ENCODE results near the gene SNX17. TPM values are rescaled to one million over a fixed set of nuclear protein-coding genes. Genes with fewer than 3 reads are reported as not detected.
A peak's percentile ranks its signal among the peaks of the same experiment; 100 is the strongest.

Gene SNX17
- total RNA-seq, 1 donor from 2014 or later: 81.2 TPM

DNA sequence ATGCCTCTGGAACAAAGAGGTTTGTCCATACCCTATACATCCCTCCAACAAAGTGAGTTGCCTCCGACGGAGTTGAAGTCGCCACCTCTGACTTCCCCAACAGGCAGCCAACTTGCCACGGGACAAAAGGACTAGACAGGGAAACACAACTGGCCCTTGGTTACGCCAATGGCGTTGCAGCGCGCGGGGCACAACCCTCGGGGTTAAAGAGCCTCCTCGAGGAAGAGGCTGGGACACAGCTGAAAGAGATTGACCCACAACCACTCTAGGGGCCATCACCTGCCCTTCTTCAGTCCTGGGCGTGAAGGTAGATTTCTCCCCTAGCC lies 14.4 kb upstream of the SNX17 start:
- H3K4me3 Mint-ChIP-seq (ENCODE audit: low read depth): peak overlapping the region; percentile 96
- H3K36me3 Mint-ChIP-seq (ENCODE audit: insufficient read depth): peaks cover 8% of the 10 kb centered on the region
- TF ChIP-seq, protein P1, sequence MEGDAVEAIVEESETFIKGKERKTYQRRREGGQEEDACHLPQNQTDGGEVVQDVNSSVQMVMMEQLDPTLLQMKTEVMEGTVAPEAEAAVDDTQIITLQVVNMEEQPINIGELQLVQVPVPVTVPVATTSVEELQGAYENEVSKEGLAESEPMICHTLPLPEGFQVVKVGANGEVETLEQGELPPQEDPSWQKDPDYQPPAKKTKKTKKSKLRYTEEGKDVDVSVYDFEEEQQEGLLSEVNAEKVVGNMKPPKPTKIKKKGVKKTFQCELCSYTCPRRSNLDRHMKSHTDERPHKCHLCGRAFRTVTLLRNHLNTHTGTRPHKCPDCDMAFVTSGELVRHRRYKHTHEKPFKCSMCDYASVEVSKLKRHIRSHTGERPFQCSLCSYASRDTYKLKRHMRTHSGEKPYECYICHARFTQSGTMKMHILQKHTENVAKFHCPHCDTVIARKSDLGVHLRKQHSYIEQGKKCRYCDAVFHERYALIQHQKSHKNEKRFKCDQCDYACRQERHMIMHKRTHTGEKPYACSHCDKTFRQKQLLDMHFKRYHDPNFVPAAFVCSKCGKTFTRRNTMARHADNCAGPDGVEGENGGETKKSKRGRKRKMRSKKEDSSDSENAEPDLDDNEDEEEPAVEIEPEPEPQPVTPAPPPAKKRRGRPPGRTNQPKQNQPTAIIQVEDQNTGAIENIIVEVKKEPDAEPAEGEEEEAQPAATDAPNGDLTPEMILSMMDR (IDR thresholded peaks at IDR 0.05; ENCODE audit: unreplicated experiment): no peak
- no peaks in the 10 kb centered on the region for H3K9me3 Mint-ChIP-seq (ENCODE audit: low read depth)
- no peak for DNase-seq (ENCODE audit: low spot score, unreplicated experiment)
- H3K27me3 Mint-ChIP-seq: no peaks in the 10 kb centered on the region
- H3K27ac Mint-ChIP-seq: peak overlapping the region; percentile 99
- H3K4me1 Mint-ChIP-seq (ENCODE audit: low read depth): peaks cover 18% of the 10 kb centered on the region

DNA sequence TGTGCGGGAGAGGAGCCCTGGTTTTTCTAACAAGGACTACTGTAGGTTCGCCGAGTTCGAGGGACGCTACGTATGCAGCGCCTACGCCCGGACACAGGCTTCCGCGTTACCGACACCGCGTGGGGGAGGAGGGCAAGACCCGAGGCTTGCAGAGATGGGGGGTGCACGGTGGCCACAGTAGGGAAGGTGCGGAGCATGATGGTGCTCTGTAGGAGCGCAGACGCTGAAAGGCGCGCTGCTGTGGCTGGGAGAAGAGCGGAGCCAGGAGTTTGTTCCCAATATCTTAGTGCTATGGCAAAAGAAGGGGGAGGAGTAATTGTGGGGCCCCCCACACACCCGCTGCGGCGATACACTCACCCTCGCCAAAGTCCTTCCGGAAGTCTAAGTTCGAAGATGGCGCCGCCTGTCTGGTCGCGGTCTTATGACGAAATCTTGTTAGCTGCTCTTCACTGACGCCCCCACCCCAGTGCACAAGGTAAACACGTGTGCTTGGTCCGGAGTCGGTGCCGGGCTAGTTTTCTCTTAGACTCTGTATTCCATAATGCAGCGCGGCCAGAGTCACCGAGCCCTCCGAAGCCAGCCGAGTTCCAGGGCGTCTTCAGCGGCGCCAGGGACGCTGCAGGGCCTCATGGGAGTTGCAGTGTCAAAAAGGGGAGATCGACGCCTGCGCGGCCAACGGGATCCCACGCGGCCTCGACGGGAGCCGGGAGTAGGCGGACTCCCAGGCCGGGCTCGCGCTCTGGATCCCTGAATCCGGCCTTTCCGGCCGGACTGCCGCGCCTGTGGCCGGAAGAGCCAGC lies 13.8 kb upstream of the SNX17 start, which contains the start of gene GTF3C2:
Gene GTF3C2 (minus strand): TSS at position 383 of the 800 bp plus-strand sequence. CDS start 13,210 bp downstream, outside the sequence.
- H3K4me1 Mint-ChIP-seq (ENCODE audit: low read depth): peaks cover 18% of the 10 kb centered on the region
- H3K27ac Mint-ChIP-seq: peak within 1 kb of the TSS; percentile 99
- no peaks in the 10 kb centered on the region for H3K9me3 Mint-ChIP-seq (ENCODE audit: low read depth)
- peak; percentile 89 for DNase-seq (ENCODE audit: low spot score, unreplicated experiment)
- peaks cover 8% of the 10 kb centered on the region for H3K36me3 Mint-ChIP-seq (ENCODE audit: insufficient read depth)
- no peaks in the 10 kb centered on the region for H3K27me3 Mint-ChIP-seq
- peak within 1 kb of the TSS; percentile 96 for H3K4me3 Mint-ChIP-seq (ENCODE audit: low read depth)
- TF ChIP-seq, protein P1 (IDR thresholded peaks at IDR 0.05; ENCODE audit: unreplicated experiment): no peak

DNA sequence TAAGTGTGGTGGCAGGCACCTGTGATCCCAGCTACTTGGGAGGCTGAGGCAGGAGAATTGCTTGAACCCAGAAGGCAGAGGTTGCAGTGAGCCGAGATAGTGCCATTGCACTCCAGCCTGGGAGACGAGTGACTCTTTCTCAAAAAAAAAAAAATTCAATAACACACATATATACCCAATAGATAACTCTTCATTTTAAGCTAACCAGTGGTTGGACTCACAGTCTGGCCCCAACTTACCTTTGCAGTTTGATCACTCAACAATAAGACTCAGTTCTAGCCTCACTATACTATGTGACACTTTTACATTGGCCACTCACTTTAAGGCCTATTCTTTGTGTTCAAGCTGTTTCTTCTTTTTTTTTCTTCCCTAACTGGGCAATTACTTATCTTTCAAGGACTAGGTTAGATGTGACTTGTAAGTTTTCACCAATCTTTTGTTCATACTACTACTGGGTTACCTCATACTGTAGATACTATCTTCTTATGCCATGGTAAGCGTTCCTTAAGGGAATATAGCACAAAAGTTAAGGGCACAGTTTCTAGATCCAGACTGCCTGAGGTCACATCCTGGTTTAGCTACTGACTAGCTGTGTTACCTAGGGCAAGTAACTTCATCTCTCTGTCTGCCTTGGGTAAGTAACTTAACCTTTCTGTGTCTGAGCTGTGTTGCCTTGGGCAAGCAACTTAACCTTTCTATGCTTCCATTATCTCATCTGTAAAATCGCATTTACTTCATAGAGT lies 7.6 kb upstream of the SNX17 start:
- Mint-ChIP-seq H3K9me3 (ENCODE audit: low read depth) (no peaks in the 10 kb centered on the region), H3K27ac (peak overlapping the region; percentile 56), H3K27me3 (no peaks in the 10 kb centered on the region), H3K4me3 (ENCODE audit: low read depth) (no peak overlapping the region), H3K36me3 (ENCODE audit: insufficient read depth) (peaks cover 23% of the 10 kb centered on the region), H3K4me1 (ENCODE audit: low read depth) (peaks cover 3% of the 10 kb centered on the region)
- no peak for DNase-seq (ENCODE audit: low spot score, unreplicated experiment)
- TF ChIP-seq, protein P1 (IDR thresholded peaks at IDR 0.05; ENCODE audit: unreplicated experiment): no peak

DNA sequence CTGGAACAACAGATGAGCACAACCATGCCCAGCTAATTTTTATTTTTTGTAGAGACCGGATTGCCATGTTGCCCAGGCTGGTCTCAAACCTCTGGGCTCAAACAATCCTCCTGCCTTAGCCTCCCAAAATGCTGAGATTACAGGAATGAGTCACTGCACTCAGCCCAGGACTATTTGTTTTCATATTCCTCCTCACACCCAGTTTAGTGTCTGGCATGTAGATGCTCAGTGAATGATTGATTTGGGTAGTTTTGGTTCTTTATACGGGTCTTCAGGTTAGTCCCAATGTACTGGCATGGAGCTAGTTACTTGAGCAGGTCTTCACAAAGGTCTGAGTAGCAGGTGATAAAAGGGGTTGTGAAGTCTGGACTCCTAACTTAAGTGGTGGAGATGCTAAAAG lies 6.5 kb upstream of the SNX17 start:
- H3K4me1 Mint-ChIP-seq (ENCODE audit: low read depth): peaks cover 2% of the 10 kb centered on the region
- TF ChIP-seq, protein P1 (IDR thresholded peaks at IDR 0.05; ENCODE audit: unreplicated experiment): no peak
- H3K4me3 Mint-ChIP-seq (ENCODE audit: low read depth): no peak overlapping the region
- no peaks in the 10 kb centered on the region for H3K27me3 Mint-ChIP-seq
- no peaks in the 10 kb centered on the region for H3K9me3 Mint-ChIP-seq (ENCODE audit: low read depth)
- peaks cover 18% of the 10 kb centered on the region for H3K36me3 Mint-ChIP-seq (ENCODE audit: insufficient read depth)
- H3K27ac Mint-ChIP-seq: no peak overlapping the region
- DNase-seq (ENCODE audit: low spot score, unreplicated experiment): no peak

DNA sequence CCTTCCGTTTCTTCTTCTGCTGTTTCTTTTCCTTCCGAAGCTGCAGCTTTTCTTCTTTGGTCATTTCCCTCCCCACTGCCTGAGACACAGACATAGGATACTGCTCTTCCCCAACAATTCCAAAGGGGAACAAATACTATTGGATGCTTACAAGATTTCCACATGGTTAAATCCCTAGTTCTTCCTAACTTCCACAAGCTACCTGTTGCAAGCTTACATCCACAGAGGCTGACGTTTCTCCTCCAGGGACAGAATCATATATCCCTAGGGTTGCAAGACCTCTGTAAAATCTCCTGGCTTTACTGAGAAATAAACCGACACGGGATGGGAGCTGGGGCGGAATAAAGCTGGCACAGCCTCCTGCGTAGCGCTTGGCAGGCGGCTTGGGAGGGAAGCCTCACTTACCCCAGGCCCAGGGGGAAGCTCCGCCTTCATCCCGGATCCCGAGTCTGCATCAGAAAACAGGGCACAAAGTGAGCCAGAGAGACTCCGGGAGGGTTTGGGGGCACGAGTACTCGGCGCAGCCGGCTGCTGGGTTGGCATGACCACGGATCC lies 868 bp upstream of the SNX17 start:
- no peaks in the 10 kb centered on the region for H3K9me3 Mint-ChIP-seq (ENCODE audit: low read depth)
- DNase-seq (ENCODE audit: low spot score, unreplicated experiment): no peak
- peak overlapping the region; percentile 97 for H3K27ac Mint-ChIP-seq
- peaks cover 25% of the 10 kb centered on the region for H3K36me3 Mint-ChIP-seq (ENCODE audit: insufficient read depth)
- H3K4me3 Mint-ChIP-seq (ENCODE audit: low read depth): peak overlapping the region; percentile 87
- no peaks in the 10 kb centered on the region for H3K27me3 Mint-ChIP-seq
- TF ChIP-seq, protein P1 (IDR thresholded peaks at IDR 0.05; ENCODE audit: unreplicated experiment): no peak
- H3K4me1 Mint-ChIP-seq (ENCODE audit: low read depth): peaks cover 23% of the 10 kb centered on the region

Measured in progenitor cell of endocrine pancreas (in vitro differentiated cells).